Neural cell (in vitro differentiated cells): Measurements from ENCODE around the gene DSTN.

Experiments
- CTCF ChIP-seq: fragments of 450-650 bp; IDR thresholded peaks from 2 replicates; pipeline ENCODE4 v1.5.1; 2014; ENCODE audit warnings: antibody characterized with exemption, mild to moderate bottlenecking, moderate library complexity; ENCODE audit not compliant: poor library complexity, severe bottlenecking
- EP300 ChIP-seq: fragments of 450-650 bp; conservative IDR thresholded peaks from 2 replicates; pipeline ENCODE4 v1.6.1; 2014; ENCODE audit warnings: antibody characterized with exemption, mild to moderate bottlenecking, moderate library complexity; ENCODE audit not compliant: poor library complexity, severe bottlenecking
- EZH2 ChIP-seq: fragments of 200-600, 300-800 bp; shearing (Covaris generic), sonication (generic); IDR thresholded peaks from 2 replicates; pipeline ENCODE4 v1.6.1; 2014; ENCODE audit warnings: antibody characterized with exemption, low read length, borderline replicate concordance, mild to moderate bottlenecking; ENCODE audit not compliant: insufficient read depth, poor library complexity, severe bottlenecking
- POLR2AphosphoS5 ChIP-seq: IDR thresholded peaks from 2 replicates; pipeline ENCODE4 v1.6.1; 2012
- RAD21 ChIP-seq: fragments of 450-650 bp; conservative IDR thresholded peaks from 2 replicates; pipeline ENCODE4 v1.6.1; 2014; ENCODE audit warnings: antibody characterized with exemption, mild to moderate bottlenecking, moderate library complexity
- REST ChIP-seq: IDR thresholded peaks from 2 replicates; pipeline ENCODE4 v1.6.1; 2012; ENCODE audit warnings: borderline replicate concordance

GRCh38 chr20:17549131-17549530 is 20.7 kb upstream of the DSTN start:
- TF ChIP-seq CTCF (no peak), REST (no peak), POLR2AphosphoS5 (no peak), EZH2 (no peak), RAD21 (no peak), EP300 (no peak)
